Measurements from ENCODE around the gene CDSN.

CDSN gene

GRCh38 chr6:31114970-31115849 is 5.0 kb downstream of the CDSN start:
- TF ChIP-seq, protein P1, sequence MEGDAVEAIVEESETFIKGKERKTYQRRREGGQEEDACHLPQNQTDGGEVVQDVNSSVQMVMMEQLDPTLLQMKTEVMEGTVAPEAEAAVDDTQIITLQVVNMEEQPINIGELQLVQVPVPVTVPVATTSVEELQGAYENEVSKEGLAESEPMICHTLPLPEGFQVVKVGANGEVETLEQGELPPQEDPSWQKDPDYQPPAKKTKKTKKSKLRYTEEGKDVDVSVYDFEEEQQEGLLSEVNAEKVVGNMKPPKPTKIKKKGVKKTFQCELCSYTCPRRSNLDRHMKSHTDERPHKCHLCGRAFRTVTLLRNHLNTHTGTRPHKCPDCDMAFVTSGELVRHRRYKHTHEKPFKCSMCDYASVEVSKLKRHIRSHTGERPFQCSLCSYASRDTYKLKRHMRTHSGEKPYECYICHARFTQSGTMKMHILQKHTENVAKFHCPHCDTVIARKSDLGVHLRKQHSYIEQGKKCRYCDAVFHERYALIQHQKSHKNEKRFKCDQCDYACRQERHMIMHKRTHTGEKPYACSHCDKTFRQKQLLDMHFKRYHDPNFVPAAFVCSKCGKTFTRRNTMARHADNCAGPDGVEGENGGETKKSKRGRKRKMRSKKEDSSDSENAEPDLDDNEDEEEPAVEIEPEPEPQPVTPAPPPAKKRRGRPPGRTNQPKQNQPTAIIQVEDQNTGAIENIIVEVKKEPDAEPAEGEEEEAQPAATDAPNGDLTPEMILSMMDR (IDR thresholded peaks at IDR 0.05; ENCODE audit: insufficient read depth, low read depth, low read length, missing control alignments), result no peak
- no peak for DNase-seq (ENCODE audit: low read depth)
- no peak overlapping the region for H3K4me3 ChIP-seq (ENCODE audit: low read depth, low read length)

- DNase-seq (ENCODE audit: low read depth), result no peak
- H3K4me3 ChIP-seq (ENCODE audit: low read depth, low read length), result no peak within 1 kb of the TSS
- TF ChIP-seq, protein P1 (IDR thresholded peaks at IDR 0.05; ENCODE audit: insufficient read depth, low read depth, low read length, missing control alignments), result no peak
Measured at GRCh38 chr6:31114541-31114878, 5.7 kb downstream of the CDSN start, which contains the start of gene PSORS1C1. TSS of gene PSORS1C1 (plus strand) at chr6:31114800. CDS start at chr6:31129633, 14,833 bp downstream.

- H3K4me3 ChIP-seq (ENCODE audit: low read depth, low read length), result no peak overlapping the region
- TF ChIP-seq, protein P1 (IDR thresholded peaks at IDR 0.05; ENCODE audit: insufficient read depth, low read depth, low read length, missing control alignments), result no peak
- DNase-seq (ENCODE audit: low read depth), result no peak
Measured at GRCh38 chr6:31113861-31114540, 6.2 kb downstream of the CDSN start.

- DNase-seq (ENCODE audit: low read depth), result no peak
- no peak within 1 kb of the TSS for H3K4me3 ChIP-seq (ENCODE audit: low read depth, low read length)
- TF ChIP-seq, protein P1 (IDR thresholded peaks at IDR 0.05; ENCODE audit: insufficient read depth, low read depth, low read length, missing control alignments), result no peak
Measured at GRCh38 chr6:31112478-31112877, 7.8 kb downstream of the CDSN start, which contains the start of gene C6orf15. TSS of gene C6orf15 (minus strand) at chr6:31112575. CDS start at chr6:31112555, 20 bp downstream.

GRCh38 chr6:31111712-31112111 is 8.5 kb downstream of the CDSN start:
- TF ChIP-seq, protein P1 (IDR thresholded peaks at IDR 0.05; ENCODE audit: insufficient read depth, low read depth, low read length, missing control alignments), result no peak
- no peak for DNase-seq (ENCODE audit: low read depth)
- H3K4me3 ChIP-seq (ENCODE audit: low read depth, low read length), result no peak overlapping the region

- no peak overlapping the region for H3K4me3 ChIP-seq (ENCODE audit: low read depth, low read length)
- DNase-seq (ENCODE audit: low read depth), result no peak
- TF ChIP-seq, protein P1 (IDR thresholded peaks at IDR 0.05; ENCODE audit: insufficient read depth, low read depth, low read length, missing control alignments), result no peak
Measured at GRCh38 chr6:31110825-31111582, 9.2 kb downstream of the CDSN start.

Measured in GM12865 (cell line).